Panc1 (cell line): Measurements from ENCODE around the gene UQCC2. TPM values are rescaled to one million over a fixed set of nuclear protein-coding genes. Genes with fewer than 3 reads are reported as not detected.

ENCODE experiments used
- ATAC-seq: fragments of 200-7000 bp; cut with Tn5 transposase; 2 replicates; pipeline ENCODE4 v1.9.1; 2020; ENCODE audit warnings: mild to moderate bottlenecking, moderate library complexity
- BruUV-seq: library from RNA; stranded (reverse); fragments of 400-500 nt; replicated peaks from 2 replicates; lab custom pipeline; 2021; lab: Mats Ljungman, UMichigan
- CTCF ChIA-PET: fragments of 300-600 bp; sonication (Branson Sonifier 250); formaldehyde crosslinking; loops from one replicate; lab custom pipeline; 2022; ENCODE audit warnings: antibody characterized with exemption; lab: Charles Lee
- POLR2A ChIA-PET: fragments of 300-600 bp; sonication (Branson Sonifier 250); formaldehyde crosslinking; loops from one replicate; lab custom pipeline; 2022; ENCODE audit warnings: antibody characterized with exemption; lab: Charles Lee
- DNase-seq: peaks from one replicate; pipeline ENCODE4 v3.0.0-alpha.2; 2010; ENCODE audit warnings: low read depth, low spot score
- H3K27ac ChIP-seq: 2 replicates; pipeline ENCODE4 v1.5.1; 2011; ENCODE audit warnings: mild to moderate bottlenecking, low read length, inconsistent platforms
- H3K27me3 ChIP-seq: fragments of 200-500 bp; sonication (Bioruptor generic); 2 replicates; pipeline ENCODE4 v1.6.0; 2014; ENCODE audit warnings: low read length, inconsistent platforms; ENCODE audit not compliant: control insufficient read depth, insufficient read depth
- H3K36me3 ChIP-seq: fragments of 200-500 bp; sonication (Bioruptor generic); 2 replicates; pipeline ENCODE4 v1.5.1; 2014; ENCODE audit warnings: inconsistent platforms, mild to moderate bottlenecking, low read length, moderate library complexity; ENCODE audit not compliant: control insufficient read depth, insufficient read depth
- H3K4me1 ChIP-seq: 2 replicates; pipeline ENCODE4 v1.5.1; 2011; ENCODE audit warnings: inconsistent platforms, mild to moderate bottlenecking, low read length, moderate library complexity; ENCODE audit not compliant: control insufficient read depth, insufficient read depth
- H3K4me3 ChIP-seq, 2 experiments: 2 replicates each; pipeline ENCODE4 v1.5.1; 2011 to 2012; ENCODE audit warnings: low read depth in 2 of 2, low read length in 2 of 2, mild to moderate bottlenecking in 2 of 2, inconsistent platforms in 1 of 2, moderate library complexity in 1 of 2
- H3K9me3 ChIP-seq: fragments of 200-500 bp; sonication (Bioruptor generic); 2 replicates; pipeline ENCODE4 v1.5.1; 2014; ENCODE audit warnings: low read depth, mild to moderate bottlenecking, inconsistent platforms, low read length, moderate library complexity; ENCODE audit not compliant: control insufficient read depth, insufficient read depth
- POLR2AphosphoS5 ChIP-seq: IDR thresholded peaks from 2 replicates; pipeline ENCODE4 v1.6.1; 2012; ENCODE audit warnings: mild to moderate bottlenecking, low read depth, low read length, moderate library complexity
- REST ChIP-seq, 2 experiments: IDR thresholded peaks; 2 replicates each; pipeline ENCODE4 v1.6.1; 2011 to 2012; ENCODE audit warnings: low read depth in 2 of 2, control low read depth in 1 of 2, low read length in 1 of 2, mild to moderate bottlenecking in 1 of 2, moderate library complexity in 1 of 2; ENCODE audit not compliant: insufficient read depth in 1 of 2
- SIN3A ChIP-seq: IDR thresholded peaks from 2 replicates; pipeline ENCODE4 v1.6.1; 2012; ENCODE audit warnings: low read depth, mild to moderate bottlenecking, low read length, moderate library complexity, borderline replicate concordance; ENCODE audit not compliant: insufficient read depth
- TCF7L2 ChIP-seq: IDR thresholded peaks from 2 replicates; pipeline ENCODE4 v1.6.1; 2011; ENCODE audit warnings: mild to moderate bottlenecking, low read depth, low read length, inconsistent platforms
- in situ Hi-C: cut with HindIII; loops from 2 replicates; pipeline ENCODE4 v1.10.0; 2016; ENCODE audit warnings: low sequenced_read_pairs, low pct_unique_long_range_greater_than_20kb
- intact Hi-C: fragments of 100-400 bp; cut with micrococcal nuclease; formaldehyde crosslinking; loops from one replicate; pipeline ENCODE4 v1.10.0; 2022; ENCODE audit not compliant: unreplicated experiment
- total RNA-seq: library from RNA; stranded (reverse); gene quantifications from one replicate; pipeline ENCODE4 v1.2.1, GENCODE V29; 2021; ENCODE audit not compliant: unreplicated experiment
- TF ChIP-seq, protein P1 (sequence below): fragments of 450-650 bp; IDR thresholded peaks from 2 replicates; pipeline ENCODE4 v1.5.1; 2017; ENCODE audit warnings: mild to moderate bottlenecking

Gene UQCC2
- total RNA-seq, 1 experiment from 2014 or later = 135 TPM

DNA sequence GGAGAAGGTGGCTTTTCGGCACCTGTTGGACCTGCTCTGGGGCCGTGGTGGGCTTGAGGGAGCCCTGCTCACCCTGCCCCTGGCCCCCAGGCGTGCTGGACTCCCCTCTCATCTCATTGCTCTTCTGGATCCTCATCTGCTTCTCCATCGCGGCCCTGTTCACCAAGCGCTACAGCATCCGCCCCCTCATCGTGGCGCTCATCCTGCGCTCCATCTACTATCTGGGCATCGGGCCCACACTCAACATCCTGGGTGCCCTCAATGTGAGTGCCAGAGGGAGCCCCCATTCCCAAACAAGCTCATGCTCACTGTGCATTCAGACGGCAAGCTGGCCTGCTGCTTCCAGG, 22.4 kb downstream of the UQCC2 start:
- 0 out of 2 replicates have a peak, but pooled peaks cover 2% of the 10 kb centered on the region for H3K36me3 ChIP-seq
- intact Hi-C loops = no loop called here
- ChIA-PET CTCF (no interaction called here), POLR2A (no interaction called here)
- H3K27ac ChIP-seq = no peak overlapping the region
- H3K9me3 ChIP-seq = no peaks in the 10 kb centered on the region
- in situ Hi-C loops = no loop called here
- TF ChIP-seq SIN3A = no peak
- no peak for TF ChIP-seq TCF7L2
- TF ChIP-seq, protein P1, sequence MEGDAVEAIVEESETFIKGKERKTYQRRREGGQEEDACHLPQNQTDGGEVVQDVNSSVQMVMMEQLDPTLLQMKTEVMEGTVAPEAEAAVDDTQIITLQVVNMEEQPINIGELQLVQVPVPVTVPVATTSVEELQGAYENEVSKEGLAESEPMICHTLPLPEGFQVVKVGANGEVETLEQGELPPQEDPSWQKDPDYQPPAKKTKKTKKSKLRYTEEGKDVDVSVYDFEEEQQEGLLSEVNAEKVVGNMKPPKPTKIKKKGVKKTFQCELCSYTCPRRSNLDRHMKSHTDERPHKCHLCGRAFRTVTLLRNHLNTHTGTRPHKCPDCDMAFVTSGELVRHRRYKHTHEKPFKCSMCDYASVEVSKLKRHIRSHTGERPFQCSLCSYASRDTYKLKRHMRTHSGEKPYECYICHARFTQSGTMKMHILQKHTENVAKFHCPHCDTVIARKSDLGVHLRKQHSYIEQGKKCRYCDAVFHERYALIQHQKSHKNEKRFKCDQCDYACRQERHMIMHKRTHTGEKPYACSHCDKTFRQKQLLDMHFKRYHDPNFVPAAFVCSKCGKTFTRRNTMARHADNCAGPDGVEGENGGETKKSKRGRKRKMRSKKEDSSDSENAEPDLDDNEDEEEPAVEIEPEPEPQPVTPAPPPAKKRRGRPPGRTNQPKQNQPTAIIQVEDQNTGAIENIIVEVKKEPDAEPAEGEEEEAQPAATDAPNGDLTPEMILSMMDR = no peak
- no peak for TF ChIP-seq POLR2AphosphoS5
- no peak for TF ChIP-seq REST (IDR thresholded peaks at IDR 0.05; ENCODE audit: insufficient read depth in 1 of 2, low read depth in 2 of 2, low read length in 1 of 2)
- ATAC-seq (no peak), DNase-seq (no peak)
- no peaks in the 10 kb centered on the region for H3K27me3 ChIP-seq
- peaks cover 16% of the 10 kb centered on the region for H3K4me1 ChIP-seq
- H3K4me3 ChIP-seq = no peak overlapping the region
- BruUV-seq = no TSS peak

GRCh38 chr6:33688451-33689147, 22.9 kb downstream of the UQCC2 start:
- DNase-seq (no peak), ATAC-seq (no peak)
- BruUV-seq = no TSS peak
- POLR2A ChIA-PET = no interaction called here
- Histone ChIP-seq H3K27me3 (no peaks in the 10 kb centered on the region), H3K27ac (no peak overlapping the region), H3K9me3 (no peaks in the 10 kb centered on the region), H3K4me1 (peaks cover 12% of the 10 kb centered on the region), H3K4me3 (no peak overlapping the region), H3K36me3 (0 out of 2 replicates have a peak, but pooled peaks cover 2% of the 10 kb centered on the region)
- no peak for TF ChIP-seq REST (IDR thresholded peaks at IDR 0.05; ENCODE audit: insufficient read depth in 1 of 2, low read depth in 2 of 2, low read length in 1 of 2)
- TF ChIP-seq SIN3A = no peak
- no peak for TF ChIP-seq POLR2AphosphoS5
- TF ChIP-seq, protein P1 = no peak
- no peak for TF ChIP-seq TCF7L2
- in situ Hi-C loops = no loop called here
- CTCF ChIA-PET = no interaction called here
- intact Hi-C loops = no loop called here
